GM12872 (cell line): ENCODE results near the gene AKNA.
A peak's percentile ranks its signal among the peaks of the same experiment; 100 is the strongest.

Experiments
- CTCF ChIP-seq: IDR thresholded peaks from 3 replicates; pipeline ENCODE4 v1.5.1; 2011; ENCODE audit warnings: low read depth, mild to moderate bottlenecking, low read length, moderate library complexity; ENCODE audit not compliant: insufficient read depth

Gene AKNA

GRCh38 chr9:114299286-114300152 lies 88.3 kb downstream of the AKNA start:
- TF ChIP-seq CTCF: no peak

GRCh38 chr9:114296338-114296737 lies 91.4 kb downstream of the AKNA start:
- TF ChIP-seq CTCF: no peak

- no peak for TF ChIP-seq CTCF
Observed at GRCh38 chr9:114294664-114295063, 93.1 kb downstream of the AKNA start.

- no peak for TF ChIP-seq CTCF
Observed at GRCh38 chr9:114291886-114292590, 95.7 kb downstream of the AKNA start.

- TF ChIP-seq CTCF: peak; percentile 79
Observed at GRCh38 chr9:114291064-114291474, 96.7 kb downstream of the AKNA start.

GRCh38 chr9:114290561-114290986 lies 97.2 kb downstream of the AKNA start:
- TF ChIP-seq CTCF: no peak
